Activated naive CD4-positive, alpha-beta T cell treated with anti-CD3 and anti-CD28 coated beads, Interleukin-2, amount 50 U/mL, for 72 hours (primary cell): ENCODE data around the gene MSANTD1. TPM values are rescaled to one million over a fixed set of nuclear protein-coding genes. Genes with fewer than 3 reads are reported as not detected.
"Not testable (repeated sequence)": the region's sequence is repeated elsewhere in the genome, so short reads cannot be mapped to it uniquely, and the experiment has no call there.

Experiments
- ATAC-seq, 2 donors: fragments of 150-1000 bp; cut with Tn5 transposase; 2 replicates each; pipeline ENCODE4 v1.10.0; 2021; ENCODE audit warnings: mild to moderate bottlenecking in 2 of 2, moderate library complexity in 2 of 2
- DNase-seq, 2 donors: peaks; one replicate each; pipeline ENCODE4 v3.0.0; 2021 to 2022; ENCODE audit warnings: low spot score in 2 of 2
- H3K27ac Mint-ChIP-seq, 2 donors: one replicate each; pipeline ENCODE4 v1.8.0; 2022; ENCODE audit warnings: mild to moderate bottlenecking in 2 of 2, mixed read lengths in 2 of 2
- H3K36me3 Mint-ChIP-seq, 2 donors: one replicate each; pipeline ENCODE4 v1.8.0; 2022; ENCODE audit warnings: mixed read lengths in 2 of 2
- H3K9me3 Mint-ChIP-seq, 2 donors: one replicate each; pipeline ENCODE4 v1.8.0; 2022; ENCODE audit warnings: mixed read lengths in 2 of 2
- total RNA-seq, 2 donors: library from RNA; stranded (reverse); gene quantifications; one replicate each; pipeline ENCODE4 v1.2.3, GENCODE V29; 2022

MSANTD1 gene
- total RNA-seq, 2 donors from 2014 or later, result 0.48 to 1.6 TPM

DNA sequence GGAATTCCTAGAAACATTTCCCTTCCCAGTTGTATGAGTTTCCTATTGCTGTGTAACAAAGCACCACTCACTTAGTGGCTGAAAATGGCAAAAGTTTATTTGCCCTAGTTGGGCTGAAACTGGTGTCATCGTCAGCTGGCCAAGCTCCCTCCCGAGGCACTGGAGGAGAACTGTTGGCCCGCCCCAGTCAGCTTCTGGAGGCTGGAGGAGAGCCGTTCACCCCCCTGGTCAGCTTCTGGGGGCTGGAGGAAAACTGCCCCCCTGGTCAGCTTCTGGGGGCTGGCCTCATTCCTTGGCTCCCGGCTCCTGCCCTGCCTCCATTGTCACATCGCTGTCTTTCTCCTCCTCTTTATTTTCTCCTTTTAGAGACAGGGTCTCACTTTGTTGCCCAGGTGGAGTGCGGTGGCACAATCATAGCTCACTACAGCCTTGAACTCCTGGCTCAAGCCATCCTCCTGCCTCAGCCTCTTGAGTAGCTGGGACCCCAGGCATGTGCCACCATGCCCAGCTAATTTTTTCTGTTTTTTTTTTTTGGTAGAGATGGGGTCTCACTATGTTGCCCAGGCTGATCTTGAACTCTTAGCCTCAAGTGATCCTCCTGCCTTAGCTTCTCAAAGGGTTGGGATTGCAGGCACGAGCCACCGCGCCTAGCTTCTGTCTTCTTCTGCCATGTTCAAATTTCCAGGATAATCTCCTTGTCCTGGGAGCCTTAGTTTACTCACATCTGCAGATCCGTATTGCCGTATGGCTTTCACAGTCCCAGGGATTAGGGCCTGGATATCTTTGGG is 47.1 kb downstream of the MSANTD1 start:
- peaks cover 0 to 10% of the 10 kb centered on the region in 2 donors for H3K9me3 Mint-ChIP-seq
- peak in 1 of 2 donors; percentile 35 for DNase-seq

DNA sequence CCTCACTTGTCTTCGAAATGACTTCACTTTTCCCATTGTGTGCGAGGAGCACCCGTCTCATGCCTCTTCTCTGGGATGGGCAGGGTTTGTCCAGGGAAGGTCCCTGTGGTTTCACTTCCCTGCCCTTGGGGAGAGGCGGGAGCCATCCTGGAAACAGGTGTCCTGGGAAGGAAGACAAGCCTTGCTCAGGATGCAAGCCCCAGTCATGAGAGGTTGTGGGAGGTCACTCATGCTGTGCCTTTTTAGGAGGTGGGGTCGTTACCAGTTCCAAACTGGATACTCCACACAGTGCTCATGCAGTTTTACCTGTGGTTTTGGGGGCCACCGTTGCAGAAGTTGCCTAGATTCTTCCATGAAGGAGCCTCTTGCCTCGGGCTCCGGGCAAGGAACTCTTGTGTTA is 47.7 kb downstream of the MSANTD1 start:
- ATAC-seq (no peak), DNase-seq (peak in 1 of 2 donors; percentile 13)
- Mint-ChIP-seq H3K36me3 (peaks cover 0 to 7% of the 10 kb centered on the region in 2 donors), H3K27ac (no peak overlapping the region), H3K9me3 (peaks cover 0 to 10% of the 10 kb centered on the region in 2 donors)

More for the DNA sequence above, 47.1 kb downstream of the MSANTD1 start:
- Mint-ChIP-seq H3K27ac (no peak overlapping the region), H3K36me3 (peaks cover 0 to 7% of the 10 kb centered on the region in 2 donors)
- no peak for ATAC-seq

GRCh38 chr4:3297066-3297859 is 48.3 kb downstream of the MSANTD1 start:
- H3K36me3 Mint-ChIP-seq, result peaks cover 0 to 7% of the 10 kb centered on the region in 2 donors

DNA sequence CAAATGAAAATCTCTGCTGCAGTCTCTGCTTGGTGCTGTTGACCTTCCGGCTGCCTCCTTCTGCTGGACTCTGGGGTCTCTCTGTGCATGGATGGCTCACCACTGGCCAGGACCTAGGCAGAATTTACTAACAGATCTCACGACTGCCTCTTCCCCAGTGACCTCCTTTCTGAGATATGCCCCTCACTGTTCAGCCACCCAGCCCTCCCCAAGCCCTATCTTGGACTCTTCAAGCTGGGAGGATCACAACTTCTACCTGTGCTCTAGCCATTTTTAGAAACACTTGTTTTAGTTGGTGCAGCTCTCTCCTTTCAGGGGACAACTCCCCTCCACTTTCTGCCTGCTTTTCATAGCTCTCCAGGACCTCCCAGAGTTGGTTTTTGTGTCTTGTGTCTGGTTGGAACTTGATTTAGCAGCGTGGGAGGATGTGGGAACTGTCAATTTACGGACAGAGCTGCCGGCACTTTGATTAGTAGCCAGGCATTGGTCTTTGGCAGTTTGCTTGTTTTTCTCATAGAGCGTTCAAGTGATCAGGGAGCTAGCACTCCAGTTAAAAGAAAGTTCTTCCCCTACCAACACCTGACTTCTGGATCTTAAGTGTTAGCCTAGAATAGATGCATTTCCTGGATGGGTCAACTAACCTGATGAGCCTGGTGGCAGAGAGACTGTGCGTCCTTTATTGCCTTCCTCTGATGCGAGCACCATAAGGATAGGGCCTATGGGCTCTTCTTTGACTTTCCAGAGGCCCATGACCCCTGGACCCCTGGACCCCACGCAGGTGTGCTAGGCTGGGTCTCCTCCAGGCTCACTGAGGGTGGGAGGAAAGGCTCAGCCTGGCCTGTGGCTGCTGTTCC is 50.4 kb downstream of the MSANTD1 start:
- Mint-ChIP-seq H3K27ac (no peak overlapping the region), H3K36me3 (peaks cover 0 to 7% of the 10 kb centered on the region in 2 donors), H3K9me3 (peaks cover 0 to 10% of the 10 kb centered on the region in 2 donors)
- no peak for ATAC-seq
- DNase-seq, result peak in 1 of 2 donors; percentile 37

More at GRCh38 chr4:3297066-3297859, 48.3 kb downstream of the MSANTD1 start:
- Mint-ChIP-seq H3K27ac (no peak overlapping the region), H3K9me3 (peaks cover 0 to 10% of the 10 kb centered on the region in 2 donors)
- ATAC-seq (no peak), DNase-seq (peak in 1 of 2 donors; percentile 21)

GRCh38 chr4:3299976-3300671 is 51.2 kb downstream of the MSANTD1 start:
- no peak for ATAC-seq
- H3K27ac Mint-ChIP-seq, result no peak overlapping the region
- DNase-seq, result peak in 1 of 2 donors; percentile 51
- H3K36me3 Mint-ChIP-seq, result peaks cover 0 to 7% of the 10 kb centered on the region in 2 donors
- H3K9me3 Mint-ChIP-seq, result peaks cover 0 to 10% of the 10 kb centered on the region in 2 donors

GRCh38 chr4:3300882-3301281 is 51.9 kb downstream of the MSANTD1 start:
- not testable (repeated sequence) for H3K36me3 Mint-ChIP-seq, ATAC-seq, H3K9me3 Mint-ChIP-seq
- DNase-seq, result peak in 1 of 2 donors; percentile 28
- peak overlapping the region in 1 of 2 donors; percentile 19 for H3K27ac Mint-ChIP-seq

DNA sequence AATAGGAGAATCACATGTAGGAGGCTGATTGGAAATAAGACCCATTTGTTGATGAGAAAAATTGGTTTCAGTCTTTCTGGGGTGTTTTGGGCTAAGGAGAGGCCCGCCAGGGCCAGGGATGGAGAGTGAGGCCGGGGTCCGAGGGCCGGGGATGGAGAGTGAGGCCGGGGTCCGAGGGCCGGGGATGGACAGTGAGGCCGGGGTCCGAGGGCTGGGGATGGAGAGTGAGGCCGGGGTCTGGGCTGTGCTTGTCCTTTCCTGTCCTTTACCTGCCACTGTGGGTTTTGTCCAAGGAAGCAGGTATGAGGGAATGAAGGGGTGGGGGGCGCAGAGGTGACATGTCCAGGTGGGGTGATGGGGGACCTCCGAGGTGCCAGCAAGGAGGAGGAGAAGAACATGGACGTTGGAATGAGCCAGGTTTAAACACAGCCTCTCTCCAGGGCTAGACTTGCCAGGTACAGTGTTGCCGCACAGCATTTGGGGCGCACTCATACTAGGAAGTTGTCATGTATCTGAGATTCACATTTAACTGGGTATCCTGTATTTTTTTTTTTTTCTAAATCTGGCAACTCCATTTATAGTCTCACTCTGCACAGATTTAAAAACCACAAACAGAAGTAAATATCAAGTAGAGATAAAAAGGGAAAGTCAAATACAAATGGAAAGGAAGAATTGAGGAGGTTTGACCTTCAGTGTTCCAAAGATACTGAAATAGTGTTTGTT is 52.7 kb downstream of the MSANTD1 start:
- Mint-ChIP-seq H3K36me3 (peaks cover 0 to 7% of the 10 kb centered on the region in 2 donors), H3K9me3 (peaks cover 0 to 10% of the 10 kb centered on the region in 2 donors), H3K27ac (peak overlapping the region; percentile 61 to 74)
- ATAC-seq (peak in 1 of 2 donors; percentile 22), DNase-seq (peak in 1 of 2 donors; percentile 39)

- Mint-ChIP-seq H3K36me3 (peaks cover 0 to 7% of the 10 kb centered on the region in 2 donors), H3K27ac (peak overlapping the region; percentile 58 to 74), H3K9me3 (peaks cover 0 to 10% of the 10 kb centered on the region in 2 donors)
- DNase-seq (peak; percentile 60 to 74), ATAC-seq (peak; percentile 88 to 93)
These were observed 53.3 kb downstream of the MSANTD1 start for GRCh38 chr4:3302173-3302785.

- peak; percentile 4 to 5 for ATAC-seq
- Mint-ChIP-seq H3K27ac (peak overlapping the region; percentile 58 to 74), H3K36me3 (peaks cover 0 to 5% of the 10 kb centered on the region in 2 donors), H3K9me3 (peaks cover 0 to 4% of the 10 kb centered on the region in 2 donors)
- peak in 1 of 2 donors; percentile 53 for DNase-seq
These were observed 54.0 kb downstream of the MSANTD1 start for GRCh38 chr4:3302786-3303564.

GRCh38 chr4:3303565-3303824 is 54.5 kb downstream of the MSANTD1 start:
- ATAC-seq (no peak), DNase-seq (no peak)
- Mint-ChIP-seq H3K9me3 (no peaks in the 10 kb centered on the region), H3K27ac (peak overlapping the region in 1 of 2 donors; percentile 74), H3K36me3 (no peaks in the 10 kb centered on the region)

DNA sequence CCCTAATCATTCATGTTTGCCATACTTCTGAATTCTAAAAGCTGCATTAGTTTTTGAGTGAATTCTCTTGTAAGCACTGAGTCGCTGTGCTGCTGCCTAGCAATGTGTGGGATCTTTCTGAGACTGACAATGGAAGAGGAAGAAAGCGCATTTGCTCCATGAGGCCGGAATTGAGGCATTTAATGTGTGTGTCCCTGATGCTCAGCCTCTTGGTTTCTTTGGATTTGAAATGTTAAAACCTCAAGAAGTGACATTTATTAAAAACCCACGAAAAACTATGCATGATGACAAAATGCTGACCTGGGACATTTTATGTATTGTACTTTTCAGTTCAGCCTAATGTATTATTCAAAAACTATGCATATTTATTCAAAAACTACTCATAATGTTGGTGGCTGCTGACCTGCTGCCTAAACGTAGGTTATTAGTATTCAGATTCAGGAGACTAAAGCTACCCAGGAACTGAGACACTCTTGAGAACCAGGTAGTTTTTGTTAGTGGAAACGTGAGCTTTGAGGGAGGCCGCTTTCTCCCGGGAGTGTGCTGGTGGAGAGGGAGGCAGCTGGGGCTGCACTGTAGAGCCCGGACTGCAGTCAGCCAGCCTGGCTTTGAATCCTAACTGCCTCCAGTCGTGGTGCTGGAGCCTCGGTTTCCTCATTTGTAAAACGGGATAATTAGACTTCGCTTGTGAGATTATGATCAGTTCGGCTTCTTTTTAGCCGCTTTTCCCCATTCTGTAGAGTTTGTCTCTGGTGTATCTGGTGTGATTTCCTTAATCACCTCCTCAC is 55.2 kb downstream of the MSANTD1 start:
- Mint-ChIP-seq H3K36me3 (no peaks in the 10 kb centered on the region), H3K9me3 (no peaks in the 10 kb centered on the region), H3K27ac (no peak overlapping the region)
- ATAC-seq (no peak), DNase-seq (peak in 1 of 2 donors; percentile 23)

DNA sequence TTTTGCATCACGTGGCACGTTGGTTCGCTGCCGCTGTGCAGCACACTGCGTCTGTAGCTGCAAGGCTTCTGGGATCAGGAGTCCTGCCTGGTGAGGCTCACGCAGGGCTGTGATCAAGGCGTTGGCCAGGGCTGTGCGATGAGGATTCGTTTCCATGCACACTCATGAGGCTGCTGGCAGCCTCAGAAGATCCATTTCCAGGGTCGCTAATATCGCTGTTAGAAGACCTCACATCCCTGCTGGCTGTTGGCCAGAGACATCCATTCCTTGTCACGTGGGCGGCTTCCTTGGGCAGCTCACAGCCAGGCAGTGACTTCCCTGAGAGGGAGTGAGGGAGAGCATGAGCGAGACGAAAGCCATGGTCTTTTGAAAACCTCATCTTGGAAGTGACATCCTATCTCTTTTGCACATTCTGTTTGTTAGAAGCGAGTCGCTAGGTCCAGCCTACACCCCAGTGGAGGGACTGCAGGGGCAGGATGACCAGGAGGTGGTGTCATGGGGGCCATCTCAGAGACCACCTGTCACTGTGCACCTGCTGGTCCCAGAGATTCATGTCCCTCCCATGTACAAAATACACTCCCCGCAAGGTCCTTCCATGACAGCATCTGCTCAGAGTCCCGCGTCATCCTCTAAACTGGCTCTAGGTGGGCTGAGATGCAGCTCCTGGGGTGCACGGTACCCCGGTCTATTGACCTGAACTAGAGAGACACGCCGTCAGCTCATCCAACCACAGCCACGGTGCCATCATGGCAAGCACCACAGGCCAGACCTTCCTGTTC is 56.1 kb downstream of the MSANTD1 start:
- H3K9me3 Mint-ChIP-seq, result no peaks in the 10 kb centered on the region
- no peak overlapping the region for H3K27ac Mint-ChIP-seq
- DNase-seq, result peak in 1 of 2 donors; percentile 42
- no peak for ATAC-seq
- no peaks in the 10 kb centered on the region for H3K36me3 Mint-ChIP-seq
